ENCODE measurements around the gene EYS. TPM values are rescaled to one million over a fixed set of nuclear protein-coding genes. Genes with fewer than 3 reads are reported as not detected.

Gene EYS
- total RNA-seq, 6 experiments from 2014 or later: 0.54 to 2.3 (median 0.74) TPM; not detected in 1

DNA sequence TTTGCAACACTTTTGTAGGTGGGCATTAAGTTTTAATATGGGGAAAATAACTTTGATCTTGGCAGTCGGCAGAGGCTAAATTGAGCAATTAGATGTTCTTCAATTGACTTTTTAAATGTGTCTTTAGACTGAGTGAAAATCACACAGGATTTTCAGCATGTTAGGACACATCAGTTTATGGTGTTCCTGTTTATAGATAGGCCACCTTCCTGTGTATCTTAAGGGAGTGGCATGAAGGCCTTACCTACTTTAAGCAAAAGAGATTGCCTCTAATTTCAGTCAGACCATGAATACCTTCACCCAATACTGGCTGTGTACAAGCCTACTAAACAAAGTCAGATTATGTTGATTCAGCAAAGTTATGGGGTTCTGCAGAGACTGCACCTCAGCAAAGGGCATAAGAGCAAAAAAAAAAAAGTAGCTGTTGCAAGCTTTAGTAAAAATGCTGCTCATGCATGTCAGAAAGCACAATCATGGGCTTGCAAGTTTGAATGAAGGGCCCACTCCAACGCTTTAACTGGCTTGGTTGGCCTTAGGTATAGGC is 1223.0 kb downstream of the EYS start:
- WGBS (ENCODE audit: insufficient coverage, low coverage, low lambda C conversion rate, missing lambda C conversion rate): 44% methylated on average over 2 of the region's 2 CpGs

DNA sequence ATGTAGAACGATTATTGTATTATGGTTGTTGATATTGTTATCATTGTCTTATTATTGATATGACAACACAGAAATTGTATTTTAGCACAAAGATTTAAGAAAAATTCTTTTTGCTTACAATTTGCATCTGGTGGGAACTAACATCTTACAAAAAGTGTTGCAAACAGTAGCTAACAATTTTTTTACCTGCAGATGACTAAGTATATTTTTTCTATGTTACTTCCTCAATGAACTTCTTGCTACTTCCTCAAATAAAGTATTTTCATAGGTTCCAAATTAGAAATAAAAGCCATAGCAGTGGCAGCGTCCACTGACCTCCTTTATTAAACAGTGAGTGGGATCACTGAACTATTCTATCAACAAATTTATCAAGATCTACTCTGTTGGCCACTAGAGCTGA is 1224.4 kb downstream of the EYS start:
- Histone ChIP-seq H3K27ac (no peak overlapping the region), H3K4me1 (no peaks in the 10 kb centered on the region), H3K27me3 (no peaks in the 10 kb centered on the region), H3K36me3 (no peaks in the 10 kb centered on the region), H3K9me3 (no peaks in the 10 kb centered on the region), H3K4me3 (no peak overlapping the region)
- DNase-seq: no peak
- intact Hi-C loops (cut with DNase I): no loop called here
- 31% methylated on average over 2 of the region's 2 CpGs for WGBS (ENCODE audit: insufficient coverage, low coverage, low lambda C conversion rate, missing lambda C conversion rate)
- peak in 1 of 4 donors; percentile 48 for ATAC-seq
- TF ChIP-seq, protein P1, sequence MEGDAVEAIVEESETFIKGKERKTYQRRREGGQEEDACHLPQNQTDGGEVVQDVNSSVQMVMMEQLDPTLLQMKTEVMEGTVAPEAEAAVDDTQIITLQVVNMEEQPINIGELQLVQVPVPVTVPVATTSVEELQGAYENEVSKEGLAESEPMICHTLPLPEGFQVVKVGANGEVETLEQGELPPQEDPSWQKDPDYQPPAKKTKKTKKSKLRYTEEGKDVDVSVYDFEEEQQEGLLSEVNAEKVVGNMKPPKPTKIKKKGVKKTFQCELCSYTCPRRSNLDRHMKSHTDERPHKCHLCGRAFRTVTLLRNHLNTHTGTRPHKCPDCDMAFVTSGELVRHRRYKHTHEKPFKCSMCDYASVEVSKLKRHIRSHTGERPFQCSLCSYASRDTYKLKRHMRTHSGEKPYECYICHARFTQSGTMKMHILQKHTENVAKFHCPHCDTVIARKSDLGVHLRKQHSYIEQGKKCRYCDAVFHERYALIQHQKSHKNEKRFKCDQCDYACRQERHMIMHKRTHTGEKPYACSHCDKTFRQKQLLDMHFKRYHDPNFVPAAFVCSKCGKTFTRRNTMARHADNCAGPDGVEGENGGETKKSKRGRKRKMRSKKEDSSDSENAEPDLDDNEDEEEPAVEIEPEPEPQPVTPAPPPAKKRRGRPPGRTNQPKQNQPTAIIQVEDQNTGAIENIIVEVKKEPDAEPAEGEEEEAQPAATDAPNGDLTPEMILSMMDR (IDR thresholded peaks at IDR 0.05): no peak
- TF ChIP-seq POLR2A (IDR thresholded peaks at IDR 0.05): no peak

More for the DNA sequence above, 1223.0 kb downstream of the EYS start:
- no peaks in the 10 kb centered on the region for H3K27me3 ChIP-seq
- ATAC-seq (no peak), DNase-seq (no peak)
- H3K27ac ChIP-seq: no peak overlapping the region
- no peaks in the 10 kb centered on the region for H3K4me1 ChIP-seq
- intact Hi-C loops (cut with DNase I): no loop called here
- no peaks in the 10 kb centered on the region for H3K9me3 ChIP-seq
- no peak overlapping the region for H3K4me3 ChIP-seq
- TF ChIP-seq, protein P1 (IDR thresholded peaks at IDR 0.05): no peak
- TF ChIP-seq POLR2A (IDR thresholded peaks at IDR 0.05): no peak
- H3K36me3 ChIP-seq: no peaks in the 10 kb centered on the region

DNA sequence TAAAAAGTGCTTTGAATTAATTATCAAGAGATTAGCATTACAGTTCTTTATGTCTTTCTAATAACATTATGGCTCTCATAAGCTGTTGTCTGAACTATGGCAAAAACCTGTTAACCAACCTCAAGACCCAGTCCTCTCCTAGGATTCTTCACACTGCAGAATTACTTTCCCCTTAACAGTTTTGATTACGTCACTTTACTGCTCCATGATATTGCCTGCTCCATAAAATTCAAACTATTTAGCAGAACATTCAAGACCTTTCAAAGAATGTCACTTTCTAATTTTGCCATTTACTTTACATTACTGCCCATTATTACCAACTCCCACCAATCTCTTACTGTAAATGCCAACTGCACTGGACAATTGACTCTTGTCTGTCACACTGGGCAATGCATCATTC is 1227.9 kb downstream of the EYS start:
- DNase-seq (no peak), ATAC-seq (no peak)
- Histone ChIP-seq H3K36me3 (no peaks in the 10 kb centered on the region), H3K9me3 (no peaks in the 10 kb centered on the region), H3K27me3 (no peaks in the 10 kb centered on the region), H3K4me1 (no peaks in the 10 kb centered on the region), H3K27ac (no peak overlapping the region), H3K4me3 (no peak overlapping the region)
- intact Hi-C loops (cut with DNase I): no loop called here
- WGBS (ENCODE audit: insufficient coverage, low coverage, low lambda C conversion rate, missing lambda C conversion rate): 82% methylated on average over 1 of the region's 1 CpG
- TF ChIP-seq, protein P1 (IDR thresholded peaks at IDR 0.05): no peak
- TF ChIP-seq POLR2A (IDR thresholded peaks at IDR 0.05): no peak

DNA sequence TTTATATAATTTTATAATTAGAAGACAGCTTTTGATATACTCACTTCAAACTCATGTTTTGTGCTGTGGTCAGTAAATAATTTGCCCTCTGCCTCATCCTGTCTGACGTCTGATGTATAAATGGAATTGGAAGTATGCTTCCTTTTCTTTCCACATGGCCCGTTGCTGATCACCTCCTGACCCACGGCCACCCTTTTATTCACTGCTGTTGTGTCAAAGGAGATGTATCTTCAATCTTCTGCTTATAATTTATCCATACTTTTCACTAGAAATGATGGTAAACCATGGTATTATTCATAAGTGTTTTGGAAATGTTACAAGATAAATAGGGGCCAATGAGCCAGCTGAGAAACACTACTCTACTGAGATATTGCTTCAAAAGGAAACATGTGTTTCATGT is 1229.6 kb downstream of the EYS start:
- ATAC-seq: no peak
- TF ChIP-seq POLR2A (IDR thresholded peaks at IDR 0.05): no peak
- TF ChIP-seq, protein P1 (IDR thresholded peaks at IDR 0.05): no peak

DNA sequence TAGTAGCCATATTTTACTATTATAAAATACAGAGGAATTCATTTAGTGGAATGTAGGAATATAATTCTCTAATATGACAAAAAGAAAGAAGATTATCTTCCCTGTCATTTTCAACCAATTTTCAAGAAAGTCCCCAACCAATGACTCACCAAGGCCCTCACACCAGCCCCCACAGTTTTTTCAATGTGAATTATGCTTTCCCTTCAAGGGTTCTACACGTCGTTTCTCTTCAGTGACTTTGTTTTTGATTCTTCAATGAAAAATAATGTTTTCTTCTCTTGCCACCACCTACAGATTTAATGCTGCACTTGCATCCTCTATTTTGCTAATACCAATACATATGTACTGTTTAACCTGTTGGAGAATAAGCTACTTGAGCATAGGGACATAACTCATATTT is 1230.1 kb downstream of the EYS start:
- Histone ChIP-seq H3K4me1 (no peaks in the 10 kb centered on the region), H3K36me3 (no peaks in the 10 kb centered on the region), H3K27me3 (no peaks in the 10 kb centered on the region), H3K4me3 (no peak overlapping the region), H3K27ac (no peak overlapping the region), H3K9me3 (no peaks in the 10 kb centered on the region)
- TF ChIP-seq, protein P1 (IDR thresholded peaks at IDR 0.05): no peak
- TF ChIP-seq POLR2A (IDR thresholded peaks at IDR 0.05): no peak
- ATAC-seq (no peak), DNase-seq (no peak)
- 36% methylated on average over 2 of the region's 2 CpGs for WGBS (ENCODE audit: insufficient coverage, low coverage, low lambda C conversion rate, missing lambda C conversion rate)
- intact Hi-C loops (cut with DNase I): no loop called here

More for the DNA sequence above, 1229.6 kb downstream of the EYS start:
- H3K4me1 ChIP-seq: no peaks in the 10 kb centered on the region
- H3K9me3 ChIP-seq: no peaks in the 10 kb centered on the region
- H3K27ac ChIP-seq: no peak overlapping the region
- H3K4me3 ChIP-seq: no peak overlapping the region
- no peaks in the 10 kb centered on the region for H3K36me3 ChIP-seq
- DNase-seq: no peak
- WGBS (ENCODE audit: insufficient coverage, low coverage, low lambda C conversion rate, missing lambda C conversion rate): 35% methylated on average over 3 of the region's 3 CpGs
- no peaks in the 10 kb centered on the region for H3K27me3 ChIP-seq
- intact Hi-C loops (cut with DNase I): no loop called here
